ENCODE measurements around the gene PIK3R5. TPM values are rescaled to one million over a fixed set of nuclear protein-coding genes. Genes with fewer than 3 reads are reported as not detected.

Gene PIK3R5
- total and polyA plus RNA-seq, 7 donors: 0.20 to 2.9 (median 1.1) TPM

GRCh38 chr17:8898126-8898525, 67.4 kb downstream of the PIK3R5 start:
- TF ChIP-seq CTCF (IDR thresholded peaks at IDR 0.05): no peak
- no peak overlapping the region for H3K27ac ChIP-seq
- peaks cover 0 to 7% (median 2%) of the 10 kb centered on the region in 3 donors for H3K27me3 ChIP-seq (ENCODE audit: insufficient read depth in 3 of 3, low read length in 2 of 3)
- 64 to 66% (median 66%) methylated on average over 2 of the region's 2 CpGs for WGBS, 3 donors
- no peaks in the 10 kb centered on the region for H3K9me3 ChIP-seq
- ATAC-seq (no peak), DNase-seq (no peak)
- H3K4me3 ChIP-seq: no peak overlapping the region
- no peaks in the 10 kb centered on the region for H3K36me3 ChIP-seq (ENCODE audit: insufficient read depth in 1 of 2, low read depth in 1 of 2)
- no peaks in the 10 kb centered on the region for H3K4me1 ChIP-seq
- intact Hi-C loops (cut with DNase I): loop anchor here in 1 of 2 donors (10.0 kb wide), 1 partner anchor 103 kb away; the partner anchor contains the start of gene MFSD6L

DNA sequence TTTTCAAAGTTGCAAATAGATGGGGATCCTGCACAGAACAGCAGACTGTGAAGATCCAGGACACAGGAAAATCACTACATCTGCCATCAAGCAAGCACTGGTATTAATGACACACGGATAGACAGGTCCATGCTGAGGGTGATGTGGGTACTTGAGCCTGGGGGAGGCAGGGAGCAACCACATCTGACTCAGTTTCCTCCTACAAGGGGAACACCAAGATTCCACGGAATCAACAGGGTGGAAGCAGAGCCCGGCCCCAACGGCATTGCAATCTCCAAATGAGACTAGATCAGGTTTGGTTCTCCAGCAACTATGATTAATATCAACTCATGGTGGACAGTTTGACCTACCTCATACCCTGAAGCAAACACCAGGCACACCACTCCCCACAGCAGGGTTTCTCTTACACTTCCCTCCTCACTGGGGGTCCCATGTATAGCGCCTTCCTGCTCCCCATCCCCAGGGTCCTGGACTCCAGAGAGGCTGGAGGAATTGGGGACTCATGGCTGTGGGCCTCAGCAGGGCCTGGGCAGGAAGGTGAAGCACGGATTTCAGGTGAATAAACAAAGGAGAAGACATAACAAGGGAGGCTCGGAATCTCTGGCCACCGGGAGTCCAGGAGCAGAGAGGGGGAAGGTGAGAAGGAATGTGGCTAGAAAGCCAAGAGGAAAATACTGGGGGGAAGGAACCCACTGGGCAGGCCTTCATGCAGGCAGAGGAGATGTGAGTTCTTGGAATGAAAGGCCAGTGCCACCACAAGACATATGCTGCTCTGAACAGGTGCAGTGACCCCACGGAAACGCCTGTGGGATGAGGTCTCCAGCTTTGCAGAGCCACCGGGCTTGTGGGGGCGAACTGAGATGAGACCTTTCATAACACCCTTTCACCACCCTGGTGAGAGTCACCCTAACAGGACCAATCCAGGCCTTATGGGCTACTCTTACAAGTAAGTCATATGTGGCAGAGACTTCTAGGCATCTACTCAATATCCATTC, 68.6 kb downstream of the PIK3R5 start:
- ATAC-seq (no peak), DNase-seq (no peak)
- Histone ChIP-seq H3K36me3 (ENCODE audit: insufficient read depth in 1 of 2, low read depth in 1 of 2) (no peaks in the 10 kb centered on the region), H3K27ac (no peak overlapping the region), H3K27me3 (ENCODE audit: insufficient read depth in 3 of 3, low read length in 2 of 3) (peaks cover 0 to 7% (median 2%) of the 10 kb centered on the region in 3 donors), H3K4me1 (no peaks in the 10 kb centered on the region), H3K9me3 (no peaks in the 10 kb centered on the region), H3K4me3 (no peak overlapping the region)
- WGBS, 3 donors: 66 to 72% (median 70%) methylated on average over 12 of the region's 12 CpGs
- intact Hi-C loops (cut with DNase I): loop anchor here in 1 of 2 donors (10.0 kb wide), 1 partner anchor 102 kb away; the partner anchor contains the start of gene MFSD6L
- TF ChIP-seq CTCF (IDR thresholded peaks at IDR 0.05): no peak

GRCh38 chr17:8896087-8896486, 69.4 kb downstream of the PIK3R5 start:
- Histone ChIP-seq H3K4me1 (no peaks in the 10 kb centered on the region), H3K27me3 (ENCODE audit: insufficient read depth in 3 of 3, low read length in 2 of 3) (peaks cover 0 to 7% (median 2%) of the 10 kb centered on the region in 3 donors), H3K4me3 (no peak overlapping the region), H3K36me3 (ENCODE audit: insufficient read depth in 1 of 2, low read depth in 1 of 2) (no peaks in the 10 kb centered on the region), H3K27ac (no peak overlapping the region), H3K9me3 (no peaks in the 10 kb centered on the region)
- DNase-seq (no peak), ATAC-seq (no peak)
- TF ChIP-seq CTCF (IDR thresholded peaks at IDR 0.05): no peak
- 78 to 83% (median 80%) methylated on average over 3 of the region's 3 CpGs for WGBS, 3 donors
- intact Hi-C loops (cut with DNase I): loop anchor here in 1 of 2 donors (10.0 kb wide), 1 partner anchor 101 kb away; the partner anchor contains the start of gene MFSD6L

- ATAC-seq (peak in 1 of 4 donors; percentile 70), DNase-seq (no peak)
- no peaks in the 10 kb centered on the region for H3K36me3 ChIP-seq (ENCODE audit: insufficient read depth in 1 of 2, low read depth in 1 of 2)
- no peak overlapping the region for H3K4me3 ChIP-seq
- intact Hi-C loops (cut with DNase I): loop anchor here in 1 of 2 donors (10.0 kb wide), 1 partner anchor 100 kb away; the partner anchor contains the start of gene MFSD6L
- TF ChIP-seq CTCF (IDR thresholded peaks at IDR 0.05): peak; percentile 67
- 38 to 44% (median 42%) methylated on average over 24 of the region's 24 CpGs for WGBS, 3 donors
- H3K4me1 ChIP-seq: no peaks in the 10 kb centered on the region
- H3K27me3 ChIP-seq (ENCODE audit: insufficient read depth in 3 of 3, low read length in 2 of 3): peaks cover 0 to 7% (median 2%) of the 10 kb centered on the region in 3 donors
- H3K27ac ChIP-seq: no peak overlapping the region
- H3K9me3 ChIP-seq: no peaks in the 10 kb centered on the region
These were observed 70.6 kb downstream of the PIK3R5 start for GRCh38 chr17:8894673-8895578.

Measured in psoas muscle (tissue), 8 donors.